Umbilical cord (tissue), 2 donors: ENCODE results near the gene STARD3. TPM values are rescaled to one million over a fixed set of nuclear protein-coding genes. Genes with fewer than 3 reads are reported as not detected.

ENCODE experiments used
- DNase-seq: peaks from one replicate; pipeline ENCODE4 v3.0.0-alpha.2; 2015; ENCODE audit warnings: low spot score
- total RNA-seq: library from RNA; depleted of rRNA; stranded (reverse); fragments of >200 nt; gene quantifications from one replicate; pipeline ENCODE4 v1.2.3, GENCODE V29; 2014; ENCODE audit warnings: low replicate concordance; ENCODE audit not compliant: insufficient read depth

The STARD3 gene
- total RNA-seq, 1 donor from 2014 or later: 20.5 TPM

DNA sequence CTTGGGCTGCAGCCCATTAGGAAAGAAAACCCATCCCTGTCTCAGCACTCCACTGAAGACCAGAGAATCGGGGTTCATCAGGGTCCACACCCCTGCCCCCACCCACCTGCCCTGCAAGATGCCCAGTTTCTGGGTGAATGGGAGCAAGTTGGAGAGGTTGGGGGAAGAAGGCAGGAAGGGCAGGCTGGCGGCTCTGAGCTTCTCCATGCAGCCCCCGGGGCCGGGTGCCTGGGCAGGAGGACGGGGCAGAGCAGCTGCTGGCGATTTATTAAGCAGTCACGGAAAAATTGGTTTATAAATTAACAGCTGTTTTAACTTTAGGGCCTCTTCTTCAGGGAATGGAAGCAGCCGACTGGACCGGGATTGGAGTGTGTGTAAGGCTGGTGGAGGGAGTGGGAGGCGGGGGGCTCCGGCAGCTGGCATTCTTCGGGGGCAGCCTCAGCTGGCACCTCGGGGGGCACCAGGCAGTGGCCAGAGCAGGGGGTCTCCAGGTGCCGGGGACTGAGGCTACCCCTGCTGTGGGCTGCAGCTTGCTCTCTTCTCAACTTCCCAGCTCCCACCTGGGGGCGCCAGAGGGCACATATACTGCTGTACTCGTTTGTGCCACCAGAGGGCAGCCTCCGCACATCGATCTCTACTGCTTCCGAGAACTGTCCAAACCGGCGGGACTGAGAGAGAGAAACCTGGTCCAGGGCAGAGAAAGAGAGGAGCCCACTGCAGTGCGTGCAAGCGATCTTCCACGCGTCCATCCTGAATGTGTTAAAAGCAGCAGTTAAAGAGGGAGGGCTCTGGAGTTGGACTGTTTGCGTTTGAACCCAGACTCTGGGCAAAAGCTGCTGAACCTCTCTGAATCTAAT lies 15.2 kb upstream of the STARD3 start:
- peak; percentile 86 for DNase-seq

DNA sequence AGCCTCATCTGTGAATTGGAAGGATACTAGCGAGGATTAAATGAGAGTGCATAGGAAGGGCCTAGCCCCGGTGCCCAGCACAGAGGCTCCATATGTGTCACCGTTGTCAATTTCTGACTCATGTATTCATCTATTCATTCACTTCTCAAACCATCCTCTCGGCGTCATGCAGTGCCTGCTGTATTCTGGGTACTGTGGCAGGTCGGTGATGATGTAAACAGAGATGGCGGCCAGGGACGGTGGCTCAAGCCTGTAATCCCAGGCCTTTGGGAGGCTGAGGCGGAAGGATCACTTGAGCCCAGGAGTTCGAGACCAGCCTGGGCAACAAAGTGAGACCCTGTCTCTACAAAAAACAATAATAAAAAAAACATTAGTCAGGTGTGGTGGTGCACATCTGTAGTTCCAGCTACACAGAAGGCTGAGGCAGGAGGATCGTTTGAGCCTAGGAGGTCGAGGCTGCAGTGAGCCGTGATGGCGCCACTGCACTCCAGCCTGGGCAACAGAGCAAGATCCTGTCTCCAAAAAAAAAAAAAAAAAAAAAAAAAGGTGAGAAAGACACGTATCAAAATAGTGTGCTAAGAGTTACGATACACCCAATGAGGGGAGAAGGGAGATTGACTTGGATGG lies 14.5 kb upstream of the STARD3 start:
- no peak for DNase-seq

DNA sequence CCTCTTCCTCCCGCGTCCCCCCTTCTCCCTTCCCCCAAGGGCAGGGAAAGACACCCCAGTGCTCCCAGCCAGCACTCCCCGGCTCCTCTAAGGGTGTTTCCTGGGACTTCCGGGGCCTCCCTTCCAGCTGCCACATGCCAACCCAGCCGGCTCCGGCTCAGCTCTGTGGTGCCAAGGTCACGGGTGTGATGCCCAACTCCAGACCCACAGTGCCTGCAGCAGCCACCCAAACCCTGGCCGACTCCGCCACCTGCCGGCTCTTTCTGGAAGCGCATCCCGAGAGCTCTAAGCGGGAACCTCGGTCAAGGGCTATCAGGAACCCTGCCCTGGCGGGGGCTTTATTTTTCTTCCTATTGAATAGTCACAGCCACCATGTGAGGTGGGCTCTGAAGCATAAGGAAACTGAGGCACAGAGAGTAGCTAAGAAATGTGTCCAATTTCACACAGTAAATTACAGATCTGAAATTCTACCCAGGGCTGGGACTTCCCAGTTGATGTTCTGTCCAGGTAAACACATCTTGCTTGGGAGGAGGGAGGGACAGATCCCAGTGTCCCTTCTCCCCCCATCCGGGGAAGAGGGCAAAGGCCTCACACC lies 13.5 kb upstream of the STARD3 start:
- DNase-seq: peak; percentile 76

DNA sequence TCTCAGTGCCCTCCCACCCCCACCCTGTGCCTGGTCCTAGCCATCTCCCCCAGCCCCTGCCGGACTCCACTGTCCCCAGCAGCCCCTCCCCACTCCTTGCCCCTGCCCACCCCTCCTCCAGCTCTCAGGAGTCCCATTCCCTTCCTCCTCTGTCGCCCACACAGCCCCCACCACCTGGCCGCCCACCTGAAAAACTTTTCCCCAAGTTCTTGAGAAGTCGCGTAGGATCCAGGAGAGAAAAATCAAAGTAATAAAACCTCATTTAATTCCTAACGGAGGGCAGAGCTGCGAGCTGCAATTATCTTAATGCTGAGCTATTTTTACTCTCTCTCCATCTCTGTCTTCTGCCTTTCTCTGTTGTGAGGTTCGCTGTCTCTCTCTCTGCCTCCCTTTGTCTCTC lies 12.6 kb upstream of the STARD3 start:
- no peak for DNase-seq

DNA sequence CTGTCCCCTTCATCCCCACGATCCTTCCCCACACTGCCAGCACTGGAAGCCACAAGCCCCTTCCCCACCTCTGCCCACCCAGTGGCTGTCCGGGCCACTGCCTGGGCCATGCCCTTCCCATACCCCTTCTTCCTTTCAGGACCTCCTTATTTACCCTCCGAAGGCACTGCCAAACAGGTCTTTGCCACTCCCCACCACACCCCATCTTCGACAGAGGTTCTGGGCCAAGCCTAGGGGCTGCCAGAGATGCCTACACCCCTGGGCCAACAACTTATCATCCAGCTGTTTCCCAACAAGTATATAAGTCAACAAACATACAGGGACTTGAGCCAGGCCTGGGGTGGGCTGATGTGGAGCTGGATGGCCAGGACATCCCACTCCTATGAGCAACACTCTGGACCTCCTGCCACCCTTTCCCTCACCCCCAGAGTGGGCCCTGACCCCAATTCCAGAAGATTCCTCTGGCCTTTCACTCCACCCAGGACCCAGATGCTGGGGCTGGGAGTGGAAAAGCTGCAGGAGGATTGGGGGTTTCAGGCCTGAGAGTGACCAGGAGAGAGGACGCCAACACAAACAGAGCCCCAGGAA lies 11.7 kb upstream of the STARD3 start:
- no peak for DNase-seq

DNA sequence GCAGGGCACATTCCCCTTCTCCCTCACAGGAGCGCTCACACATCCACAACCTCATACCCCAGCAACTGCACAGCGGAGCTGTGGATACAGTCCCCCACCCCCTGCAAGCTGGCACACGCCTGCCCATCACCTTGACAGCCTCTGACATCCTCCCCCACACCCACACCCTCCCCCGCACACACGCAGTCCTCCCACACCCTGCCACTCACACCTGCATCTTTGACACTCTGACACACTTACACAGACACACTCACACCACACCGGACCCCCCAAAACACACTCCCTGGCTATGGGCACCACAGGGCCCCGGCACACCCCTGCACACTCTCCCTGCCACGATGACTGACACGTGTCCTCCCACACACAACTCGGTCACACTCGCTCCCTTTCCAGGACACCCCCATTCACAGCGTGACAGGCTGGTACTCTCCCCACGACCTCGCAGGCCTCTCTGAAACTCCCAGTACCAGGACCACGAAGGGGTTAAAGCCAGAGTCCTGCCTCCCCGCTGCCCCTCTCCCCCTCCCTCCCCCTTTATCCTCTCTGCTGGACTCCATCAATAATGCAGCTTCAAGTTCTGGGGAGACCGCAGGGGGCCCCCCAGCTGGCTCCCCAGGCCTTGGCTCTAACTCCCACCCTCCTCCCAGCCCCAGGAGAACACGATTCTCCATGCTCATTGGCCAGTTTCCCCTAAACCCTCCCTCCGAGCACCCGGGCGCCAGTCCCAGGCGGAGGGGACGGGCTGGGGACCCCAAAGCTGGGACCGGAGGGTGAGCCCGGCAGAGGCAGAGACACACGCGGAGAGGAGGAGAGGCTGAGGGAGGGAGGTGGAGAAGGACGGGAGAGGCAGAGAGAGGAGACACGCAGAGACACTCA lies 10.5 kb upstream of the STARD3 start, which contains the start of gene PPP1R1B:
Gene PPP1R1B (plus strand): TSS at position 782 of the 876 bp plus-strand sequence. CDS start 441 bp downstream, outside the sequence.
- no peak for DNase-seq

DNA sequence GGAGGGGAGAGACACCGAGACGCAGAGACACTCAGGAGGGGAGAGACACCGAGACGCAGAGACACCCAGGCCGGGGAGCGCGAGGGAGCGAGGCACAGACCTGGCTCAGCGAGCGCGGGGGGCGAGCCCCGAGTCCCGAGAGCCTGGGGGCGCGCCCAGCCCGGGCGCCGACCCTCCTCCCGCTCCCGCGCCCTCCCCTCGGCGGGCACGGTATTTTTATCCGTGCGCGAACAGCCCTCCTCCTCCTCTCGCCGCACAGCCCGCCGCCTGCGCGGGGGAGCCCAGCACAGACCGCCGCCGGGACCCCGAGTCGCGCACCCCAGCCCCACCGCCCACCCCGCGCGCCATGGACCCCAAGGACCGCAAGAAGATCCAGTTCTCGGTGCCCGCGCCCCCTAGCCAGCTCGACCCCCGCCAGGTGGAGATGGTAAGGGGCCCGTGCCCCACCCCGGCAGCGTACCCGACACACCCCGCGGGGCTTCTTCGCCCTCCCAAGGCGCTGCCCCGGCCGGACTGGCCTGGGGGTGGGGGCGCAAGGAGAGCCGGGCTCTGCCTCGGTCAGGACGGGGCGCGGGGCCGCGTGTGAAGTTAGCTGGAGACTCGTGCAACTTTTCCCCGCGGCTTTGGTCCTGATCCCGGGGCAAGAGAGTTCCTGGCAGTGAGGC lies 9.8 kb upstream of the STARD3 start:
- DNase-seq: no peak

DNA sequence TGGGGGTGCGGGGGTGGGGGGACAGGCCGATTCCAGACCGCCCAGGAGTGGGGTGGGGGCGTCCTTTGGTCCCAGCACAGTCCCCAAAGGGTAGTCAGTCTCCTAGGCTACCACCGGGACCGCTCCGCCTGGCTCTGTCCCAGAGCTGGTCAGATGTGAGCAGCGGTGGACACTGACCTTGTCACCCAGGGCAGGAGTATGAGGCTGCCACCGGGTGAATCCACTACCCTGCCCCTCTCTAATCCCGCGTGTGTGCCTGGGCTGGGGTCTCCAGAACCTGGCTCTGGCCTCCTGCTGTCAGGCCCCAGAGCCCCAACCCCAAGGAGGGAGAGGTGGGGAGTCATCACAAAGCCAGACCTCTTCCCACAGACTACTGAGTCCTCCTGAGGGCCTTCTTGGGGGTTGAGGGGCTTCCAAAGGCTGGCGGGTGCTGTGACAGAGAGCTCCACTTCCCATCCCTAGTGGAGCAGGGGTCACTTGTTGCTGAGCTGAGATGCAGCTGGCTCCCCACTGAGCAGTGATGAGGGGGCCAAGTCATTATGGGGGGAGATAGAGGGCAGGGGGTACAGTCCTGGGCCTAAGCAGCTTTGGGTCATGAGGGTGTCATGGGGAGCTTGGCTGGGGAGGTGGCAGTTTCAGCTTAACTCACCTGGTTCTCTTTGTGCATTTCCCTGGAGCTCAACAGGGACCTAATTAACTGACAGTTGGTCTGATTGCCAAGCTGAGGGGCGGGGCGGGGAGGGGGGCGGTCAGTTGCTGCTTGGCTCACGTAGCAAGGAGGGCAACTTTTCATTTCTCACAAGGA lies 9.0 kb upstream of the STARD3 start:
- DNase-seq: no peak

DNA sequence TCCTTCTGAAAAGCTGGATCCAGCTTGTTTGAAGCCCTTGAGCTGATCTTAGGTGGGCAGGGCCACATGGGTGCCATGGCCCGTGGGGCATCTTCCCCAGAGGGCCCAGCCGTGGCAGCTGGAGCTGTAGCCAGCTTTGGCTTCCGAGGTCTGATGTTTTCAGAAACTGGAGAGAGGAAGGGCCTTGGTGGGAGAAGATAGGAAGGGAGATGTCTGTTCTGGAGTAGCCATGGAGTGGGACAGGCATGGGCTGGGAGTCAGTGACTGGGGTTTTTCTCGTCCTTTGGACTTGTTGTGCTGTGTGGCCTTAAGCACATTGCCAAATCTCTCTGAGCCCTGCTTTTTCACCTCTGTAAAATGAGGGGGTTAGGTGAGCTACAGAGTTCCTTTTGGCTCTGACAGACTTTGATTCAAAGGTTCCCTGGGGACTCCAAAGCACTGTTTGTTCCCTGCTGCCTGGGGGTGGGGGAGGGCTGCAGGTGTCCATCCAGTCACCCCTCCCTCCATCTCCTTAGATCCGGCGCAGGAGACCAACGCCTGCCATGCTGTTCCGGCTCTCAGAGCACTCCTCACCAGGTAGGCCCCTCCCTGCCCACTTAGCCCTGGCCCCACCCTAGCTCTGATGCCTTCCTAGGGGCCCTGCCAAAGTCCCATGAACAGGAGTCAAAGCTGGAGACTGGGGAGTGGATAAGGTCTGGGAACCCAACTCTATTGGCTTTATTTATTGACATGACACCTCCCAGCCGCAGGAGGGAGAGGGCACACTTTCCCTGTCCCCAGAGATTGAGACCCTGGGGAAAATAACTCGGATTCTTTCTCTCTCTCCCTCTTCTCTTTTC lies 8.1 kb upstream of the STARD3 start:
- DNase-seq: no peak

DNA sequence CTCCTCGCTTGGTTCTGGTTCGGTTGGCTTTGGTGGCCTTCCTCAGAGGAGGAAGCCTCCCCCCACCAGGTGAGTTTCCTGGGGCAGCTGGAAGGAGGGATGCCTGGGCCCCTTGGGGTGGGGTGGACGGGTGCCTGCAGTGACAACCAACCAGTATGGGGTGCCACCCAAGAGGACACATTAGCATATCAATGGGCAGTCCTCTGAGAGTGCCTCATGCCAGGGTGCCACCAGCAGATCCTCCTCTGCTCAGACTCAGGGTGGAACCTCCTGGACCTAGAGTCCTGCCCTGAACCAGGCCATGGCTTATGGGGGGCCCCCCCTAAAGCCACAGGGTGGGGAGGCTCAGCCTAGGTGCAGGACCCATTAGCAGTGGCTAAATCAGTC lies 7.5 kb upstream of the STARD3 start:
- no peak for DNase-seq

DNA sequence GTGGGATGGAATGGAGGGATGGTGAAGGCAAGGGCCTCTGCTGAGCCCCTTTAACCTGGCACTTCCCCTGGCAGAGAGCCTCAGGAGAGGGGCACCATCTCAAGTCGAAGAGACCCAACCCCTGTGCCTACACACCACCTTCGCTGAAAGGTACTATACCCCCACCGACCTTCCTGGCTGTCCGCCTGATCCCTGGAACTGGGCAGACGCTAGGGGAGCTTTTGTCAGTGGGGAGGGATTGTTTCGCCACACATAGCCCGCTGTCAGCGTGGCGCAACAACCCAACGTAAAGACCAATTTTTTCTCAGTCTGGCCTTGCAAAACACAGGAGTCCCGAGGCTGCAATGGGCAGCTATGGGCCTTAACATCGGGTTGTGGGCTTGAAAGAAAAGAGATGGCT lies 7.0 kb upstream of the STARD3 start:
- no peak for DNase-seq

DNA sequence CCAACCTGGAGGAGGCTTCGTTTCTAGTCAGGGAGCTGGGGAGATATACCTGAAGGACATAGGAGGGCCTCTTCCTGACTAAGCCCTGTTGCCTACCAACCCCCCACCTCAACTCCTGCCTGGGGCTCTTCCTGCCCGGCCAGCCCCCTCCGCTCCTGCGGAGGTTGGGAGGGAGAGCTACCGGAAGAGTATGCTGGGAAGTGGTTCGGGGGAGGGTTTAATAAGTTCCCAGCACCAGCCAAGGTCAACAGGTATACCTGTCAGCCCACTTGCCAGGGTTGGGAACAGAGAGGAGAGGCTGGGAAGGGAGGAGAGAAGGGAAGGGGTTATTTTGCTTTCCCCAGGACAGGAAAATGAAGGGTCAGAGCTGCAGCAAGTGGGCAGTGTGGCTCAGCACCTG lies 5.5 kb upstream of the STARD3 start:
- no peak for DNase-seq

DNA sequence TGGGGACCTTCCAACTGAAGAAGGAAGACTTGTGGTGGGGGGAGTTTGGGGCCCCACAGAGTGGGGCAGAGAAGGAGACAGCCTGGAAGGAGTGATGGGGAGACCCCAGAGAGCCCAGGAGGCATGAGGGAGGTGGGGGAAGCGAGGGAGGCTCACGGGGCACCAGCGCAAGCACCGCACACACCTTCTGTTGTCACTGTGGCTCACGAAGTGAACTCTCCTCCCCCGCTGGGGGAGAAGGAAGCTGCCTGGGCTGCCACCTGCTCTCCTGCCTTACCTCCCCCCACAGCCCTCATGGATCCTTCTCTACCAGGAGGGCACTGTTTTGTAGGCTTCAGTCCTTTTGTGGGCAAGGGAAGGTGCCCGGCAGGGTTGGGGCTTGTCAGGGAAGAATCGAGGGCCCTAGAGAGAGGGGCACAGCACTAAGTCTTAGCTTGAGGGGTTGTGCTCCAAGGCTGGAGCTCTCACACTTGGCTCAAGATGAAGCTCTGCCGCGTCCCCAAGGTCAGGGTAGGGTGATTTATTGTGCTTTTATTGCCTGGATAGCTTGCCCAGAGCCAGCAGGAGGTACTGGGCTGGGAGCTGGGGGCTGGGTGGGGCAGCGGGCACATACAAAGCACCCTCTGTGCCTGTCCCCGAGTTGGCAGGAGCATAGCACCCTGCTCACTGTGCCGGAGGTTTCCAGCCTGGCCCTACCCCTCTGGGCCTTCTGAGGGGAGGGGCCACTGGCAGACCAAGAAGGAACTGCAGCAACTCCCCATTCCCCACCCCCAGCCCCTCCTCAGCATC lies 4.6 kb upstream of the STARD3 start:
- no peak for DNase-seq

DNA sequence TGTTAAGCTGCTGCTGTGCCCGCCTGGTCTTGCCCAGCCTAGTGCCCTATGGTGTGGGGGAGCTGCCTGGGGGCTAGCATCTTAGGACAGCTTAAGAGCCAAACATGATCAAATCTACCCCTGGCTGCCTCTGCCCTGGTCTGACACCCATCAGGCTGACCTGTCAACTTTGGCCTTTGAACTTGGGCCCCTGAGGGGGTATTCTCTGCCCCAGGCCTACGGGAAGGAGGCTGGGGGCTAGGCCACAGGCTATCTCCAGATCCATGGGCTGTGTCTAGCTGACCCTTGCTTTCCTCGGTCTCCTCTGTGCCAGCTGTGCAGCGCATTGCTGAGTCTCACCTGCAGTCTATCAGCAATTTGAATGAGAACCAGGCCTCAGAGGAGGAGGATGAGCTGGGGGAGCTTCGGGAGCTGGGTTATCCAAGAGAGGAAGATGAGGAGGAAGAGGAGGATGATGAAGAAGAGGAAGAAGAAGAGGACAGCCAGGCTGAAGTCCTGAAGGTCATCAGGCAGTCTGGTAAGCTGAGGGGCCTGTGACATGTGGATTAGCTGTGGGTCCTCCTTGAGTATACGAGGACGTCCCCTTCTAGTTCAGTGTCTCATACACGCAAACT lies 3.3 kb upstream of the STARD3 start:
- no peak for DNase-seq

DNA sequence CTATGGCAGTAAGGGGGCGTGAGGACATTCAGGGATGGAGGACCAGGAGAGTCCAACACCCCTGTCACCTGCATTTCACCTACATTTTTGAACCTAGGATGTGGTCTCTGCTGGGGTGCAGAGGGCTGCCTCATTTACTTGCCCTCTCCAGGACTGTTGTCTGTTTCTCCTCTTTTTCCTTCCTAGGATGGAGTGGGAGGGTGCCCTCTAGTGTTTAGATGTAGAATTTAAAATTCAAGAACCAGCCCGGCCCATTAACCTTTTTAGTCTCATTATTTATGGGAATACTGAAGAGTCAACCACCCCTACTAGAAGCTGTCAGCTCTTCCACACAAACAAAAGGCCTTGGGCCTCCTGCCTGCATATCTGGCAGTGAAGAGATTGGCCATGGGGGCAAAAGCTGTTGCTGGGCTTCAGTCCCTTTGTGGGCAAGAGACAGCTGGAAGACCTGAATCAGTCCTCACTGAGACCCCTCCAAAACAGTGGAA lies 2.5 kb upstream of the STARD3 start:
- DNase-seq: peak; percentile 46

DNA sequence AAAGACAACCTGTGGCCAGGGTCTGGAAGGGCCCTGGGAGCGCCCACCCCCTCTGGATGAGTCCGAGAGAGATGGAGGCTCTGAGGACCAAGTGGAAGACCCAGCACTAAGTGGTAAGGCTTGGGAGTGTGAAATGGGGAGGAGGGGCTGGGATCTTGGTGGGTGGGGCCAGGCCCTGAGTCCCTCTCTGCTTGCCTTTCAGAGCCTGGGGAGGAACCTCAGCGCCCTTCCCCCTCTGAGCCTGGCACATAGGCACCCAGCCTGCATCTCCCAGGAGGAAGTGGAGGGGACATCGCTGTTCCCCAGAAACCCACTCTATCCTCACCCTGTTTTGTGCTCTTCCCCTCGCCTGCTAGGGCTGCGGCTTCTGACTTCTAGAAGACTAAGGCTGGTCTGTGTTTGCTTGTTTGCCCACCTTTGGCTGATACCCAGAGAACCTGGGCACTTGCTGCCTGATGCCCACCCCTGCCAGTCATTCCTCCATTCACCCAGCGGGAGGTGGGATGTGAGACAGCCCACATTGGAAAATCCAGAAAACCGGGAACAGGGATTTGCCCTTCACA lies 1.2 kb upstream of the STARD3 start:
- DNase-seq: no peak

DNA sequence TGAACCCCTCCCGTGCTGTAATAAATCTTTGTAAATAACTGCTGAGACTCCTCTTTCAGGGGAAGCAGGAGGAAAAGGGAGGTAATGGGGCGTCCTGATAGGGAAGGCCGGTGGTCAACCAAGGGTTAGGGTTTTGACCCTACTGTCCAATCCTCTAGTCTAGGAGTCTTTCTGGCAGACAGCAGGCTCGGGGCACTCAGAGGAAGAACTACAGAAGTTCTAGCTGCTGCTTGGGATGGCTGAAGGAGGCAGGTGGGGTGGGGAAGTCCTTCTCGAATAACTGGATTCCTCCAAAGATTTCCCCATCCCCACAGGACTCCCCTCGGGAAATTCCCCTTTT lies 387 bp upstream of the STARD3 start:
- no peak for DNase-seq
